Epithelial cell of esophagus (primary cell): ENCODE results near the gene SH2D6.
"Not testable (repeated sequence)": the region's sequence is repeated elsewhere in the genome, so short reads cannot be mapped to it uniquely, and the experiment has no call there.

ENCODE experiments used
- DNase-seq: peaks from one replicate; pipeline ENCODE4 v3.0.0; 2010; ENCODE audit warnings: low read depth
- H3K4me3 ChIP-seq: 2 replicates; pipeline ENCODE4 v1.5.1; 2011; ENCODE audit warnings: mild to moderate bottlenecking, low read length, control low read depth
- CTCF ChIP-seq: IDR thresholded peaks from 2 replicates; pipeline ENCODE4 v1.5.1; 2011; ENCODE audit warnings: low read depth, mild to moderate bottlenecking, low read length, control low read depth, inconsistent platforms; ENCODE audit not compliant: insufficient read depth; ENCODE audit errors: missing control alignments

SH2D6 gene

GRCh38 chr2:85475799-85476490 lies 57.4 kb downstream of the SH2D6 start:
- H3K4me3 ChIP-seq: no peak overlapping the region
- peak; percentile 33 for DNase-seq
- no peak for TF ChIP-seq CTCF

- no peak for TF ChIP-seq CTCF
- DNase-seq: no peak
These were observed 58.1 kb downstream of the SH2D6 start for GRCh38 chr2:85476624-85477023.

GRCh38 chr2:85477884-85478283 lies 59.4 kb downstream of the SH2D6 start:
- no peak for DNase-seq
- no peak for TF ChIP-seq CTCF
- no peak overlapping the region for H3K4me3 ChIP-seq

More at GRCh38 chr2:85476624-85477023, 58.1 kb downstream of the SH2D6 start:
- H3K4me3 ChIP-seq: no peak overlapping the region

- H3K4me3 ChIP-seq: no peak overlapping the region
- DNase-seq: no peak
- no peak for TF ChIP-seq CTCF
These were observed 63.6 kb downstream of the SH2D6 start for GRCh38 chr2:85481818-85482777.

GRCh38 chr2:85484615-85485014 lies 66.1 kb downstream of the SH2D6 start:
- H3K4me3 ChIP-seq, DNase-seq: not testable (repeated sequence)

- no peak for DNase-seq
- H3K4me3 ChIP-seq: no peak overlapping the region
- TF ChIP-seq CTCF: no peak
These were observed 67.3 kb downstream of the SH2D6 start for GRCh38 chr2:85485815-85486214.
